Measurements from ENCODE around the gene EYA3.

DNA sequence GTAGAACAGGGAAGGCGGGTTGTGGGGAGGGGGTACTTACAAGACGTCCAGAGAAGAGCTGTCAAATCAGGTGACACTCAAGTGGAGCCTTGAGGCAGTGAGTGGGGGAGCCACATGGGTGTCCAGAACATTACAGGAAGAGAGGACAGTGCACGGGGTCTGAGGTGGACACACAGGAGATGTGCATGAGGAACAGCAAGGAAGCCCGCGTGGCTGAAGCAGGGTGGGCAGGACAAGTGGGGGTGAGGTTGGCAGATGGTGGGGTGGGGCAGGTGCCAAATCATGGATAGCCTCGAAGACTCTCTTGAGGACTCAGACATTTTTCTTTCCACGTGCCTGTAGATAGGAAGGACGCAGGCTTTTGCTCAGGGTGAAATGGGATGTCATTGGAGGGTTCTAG, 152.7 kb downstream of the EYA3 start:
- TF ChIP-seq, protein P1, sequence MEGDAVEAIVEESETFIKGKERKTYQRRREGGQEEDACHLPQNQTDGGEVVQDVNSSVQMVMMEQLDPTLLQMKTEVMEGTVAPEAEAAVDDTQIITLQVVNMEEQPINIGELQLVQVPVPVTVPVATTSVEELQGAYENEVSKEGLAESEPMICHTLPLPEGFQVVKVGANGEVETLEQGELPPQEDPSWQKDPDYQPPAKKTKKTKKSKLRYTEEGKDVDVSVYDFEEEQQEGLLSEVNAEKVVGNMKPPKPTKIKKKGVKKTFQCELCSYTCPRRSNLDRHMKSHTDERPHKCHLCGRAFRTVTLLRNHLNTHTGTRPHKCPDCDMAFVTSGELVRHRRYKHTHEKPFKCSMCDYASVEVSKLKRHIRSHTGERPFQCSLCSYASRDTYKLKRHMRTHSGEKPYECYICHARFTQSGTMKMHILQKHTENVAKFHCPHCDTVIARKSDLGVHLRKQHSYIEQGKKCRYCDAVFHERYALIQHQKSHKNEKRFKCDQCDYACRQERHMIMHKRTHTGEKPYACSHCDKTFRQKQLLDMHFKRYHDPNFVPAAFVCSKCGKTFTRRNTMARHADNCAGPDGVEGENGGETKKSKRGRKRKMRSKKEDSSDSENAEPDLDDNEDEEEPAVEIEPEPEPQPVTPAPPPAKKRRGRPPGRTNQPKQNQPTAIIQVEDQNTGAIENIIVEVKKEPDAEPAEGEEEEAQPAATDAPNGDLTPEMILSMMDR (IDR thresholded peaks at IDR 0.05) = no peak
- no peak for TF ChIP-seq POLR2A (IDR thresholded peaks at IDR 0.05)
